Ishikawa (cell line): ENCODE measurements around the gene GNB3.

Experiments used
- CEBPB ChIP-seq: IDR thresholded peaks from 2 replicates; pipeline ENCODE4 v1.6.1; 2012
- EGR1 ChIP-seq: IDR thresholded peaks from 2 replicates; pipeline ENCODE4 v1.6.1; 2012
- EP300 ChIP-seq: IDR thresholded peaks from 2 replicates; pipeline ENCODE4 v1.6.1; 2012; ENCODE audit warnings: borderline replicate concordance
- FOXM1 ChIP-seq: IDR thresholded peaks from 2 replicates; pipeline ENCODE4 v1.6.1; 2012; ENCODE audit warnings: low read depth, borderline replicate concordance
- RAD21 ChIP-seq: IDR thresholded peaks from 2 replicates; pipeline ENCODE4 v1.6.1; 2012; ENCODE audit warnings: low read depth
- TCF12 ChIP-seq: IDR thresholded peaks from 2 replicates; pipeline ENCODE4 v1.6.1; 2012; ENCODE audit warnings: low read depth
- YY1 ChIP-seq: IDR thresholded peaks from 2 replicates; pipeline ENCODE4 v1.6.1; 2012; ENCODE audit warnings: low read depth
- TF ChIP-seq, protein P1 (sequence below): IDR thresholded peaks from 2 replicates; pipeline ENCODE4 v1.6.1; 2012
- TF ChIP-seq, protein P2 (sequence below): IDR thresholded peaks from 2 replicates; pipeline ENCODE4 v1.6.1; 2012; ENCODE audit warnings: low read depth, mild to moderate bottlenecking

DNA sequence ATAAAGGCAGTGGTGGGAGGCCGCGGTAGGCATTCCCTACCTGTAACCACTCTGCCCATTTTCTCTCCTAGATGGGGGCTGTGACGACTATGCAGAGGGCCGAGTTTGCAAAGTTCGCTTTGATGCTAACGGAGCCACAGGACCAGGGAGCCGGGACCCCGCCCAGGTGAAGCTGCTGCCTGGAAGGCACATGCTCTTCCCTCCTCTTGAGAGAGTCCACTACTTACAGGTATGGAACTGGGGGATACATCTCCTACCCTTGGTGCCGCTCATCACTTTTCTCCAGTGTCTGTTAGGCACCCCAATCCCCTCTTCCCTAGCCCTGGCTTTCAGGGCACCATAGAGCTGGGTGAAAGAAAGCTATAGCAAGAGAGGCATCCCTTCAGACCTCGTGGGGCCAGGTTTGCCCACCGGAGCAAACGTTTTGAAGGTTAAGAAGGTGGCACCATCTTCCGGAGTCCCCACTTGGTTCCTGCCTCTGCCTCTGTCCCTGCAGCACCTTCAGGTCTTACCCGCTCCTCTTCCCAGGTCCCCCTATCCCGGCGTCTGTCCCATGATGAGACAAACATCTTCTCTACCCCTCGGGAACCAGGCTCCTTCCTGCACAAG is 14.5 kb upstream of the GNB3 start:
- no peak for TF ChIP-seq RAD21
- TF ChIP-seq, protein P1, sequence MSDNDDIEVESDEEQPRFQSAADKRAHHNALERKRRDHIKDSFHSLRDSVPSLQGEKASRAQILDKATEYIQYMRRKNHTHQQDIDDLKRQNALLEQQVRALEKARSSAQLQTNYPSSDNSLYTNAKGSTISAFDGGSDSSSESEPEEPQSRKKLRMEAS, result no peak
- no peak for TF ChIP-seq FOXM1
- TF ChIP-seq, protein P2, sequence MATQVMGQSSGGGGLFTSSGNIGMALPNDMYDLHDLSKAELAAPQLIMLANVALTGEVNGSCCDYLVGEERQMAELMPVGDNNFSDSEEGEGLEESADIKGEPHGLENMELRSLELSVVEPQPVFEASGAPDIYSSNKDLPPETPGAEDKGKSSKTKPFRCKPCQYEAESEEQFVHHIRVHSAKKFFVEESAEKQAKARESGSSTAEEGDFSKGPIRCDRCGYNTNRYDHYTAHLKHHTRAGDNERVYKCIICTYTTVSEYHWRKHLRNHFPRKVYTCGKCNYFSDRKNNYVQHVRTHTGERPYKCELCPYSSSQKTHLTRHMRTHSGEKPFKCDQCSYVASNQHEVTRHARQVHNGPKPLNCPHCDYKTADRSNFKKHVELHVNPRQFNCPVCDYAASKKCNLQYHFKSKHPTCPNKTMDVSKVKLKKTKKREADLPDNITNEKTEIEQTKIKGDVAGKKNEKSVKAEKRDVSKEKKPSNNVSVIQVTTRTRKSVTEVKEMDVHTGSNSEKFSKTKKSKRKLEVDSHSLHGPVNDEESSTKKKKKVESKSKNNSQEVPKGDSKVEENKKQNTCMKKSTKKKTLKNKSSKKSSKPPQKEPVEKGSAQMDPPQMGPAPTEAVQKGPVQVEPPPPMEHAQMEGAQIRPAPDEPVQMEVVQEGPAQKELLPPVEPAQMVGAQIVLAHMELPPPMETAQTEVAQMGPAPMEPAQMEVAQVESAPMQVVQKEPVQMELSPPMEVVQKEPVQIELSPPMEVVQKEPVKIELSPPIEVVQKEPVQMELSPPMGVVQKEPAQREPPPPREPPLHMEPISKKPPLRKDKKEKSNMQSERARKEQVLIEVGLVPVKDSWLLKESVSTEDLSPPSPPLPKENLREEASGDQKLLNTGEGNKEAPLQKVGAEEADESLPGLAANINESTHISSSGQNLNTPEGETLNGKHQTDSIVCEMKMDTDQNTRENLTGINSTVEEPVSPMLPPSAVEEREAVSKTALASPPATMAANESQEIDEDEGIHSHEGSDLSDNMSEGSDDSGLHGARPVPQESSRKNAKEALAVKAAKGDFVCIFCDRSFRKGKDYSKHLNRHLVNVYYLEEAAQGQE, result no peak
- TF ChIP-seq EP300, result no peak
- TF ChIP-seq EGR1, result no peak
- no peak for TF ChIP-seq TCF12
- TF ChIP-seq CEBPB, result no peak
- TF ChIP-seq YY1, result no peak
